ENCODE results near the gene MAPRE2.

The MAPRE2 gene

GRCh38 chr18:35179906-35180305 lies 138.7 kb downstream of the MAPRE2 start:
- Mint-ChIP-seq H3K27ac (no peak overlapping the region), H3K4me1 (no peaks in the 10 kb centered on the region)

GRCh38 chr18:35180455-35180854 lies 139.2 kb downstream of the MAPRE2 start:
- H3K36me3 Mint-ChIP-seq (ENCODE audit: low read depth) = no peaks in the 10 kb centered on the region
- no peaks in the 10 kb centered on the region for H3K27me3 Mint-ChIP-seq (ENCODE audit: low read depth)
- no peak overlapping the region for H3K4me3 Mint-ChIP-seq
- H3K27ac Mint-ChIP-seq = no peak overlapping the region
- H3K9me3 Mint-ChIP-seq = peaks cover 5% of the 10 kb centered on the region
- TF ChIP-seq CTCF (IDR thresholded peaks at IDR 0.05; ENCODE audit: unreplicated experiment in 3 of 3) = no peak
- no peaks in the 10 kb centered on the region for H3K4me1 Mint-ChIP-seq

More at GRCh38 chr18:35179906-35180305, 138.7 kb downstream of the MAPRE2 start:
- TF ChIP-seq CTCF (IDR thresholded peaks at IDR 0.05; ENCODE audit: unreplicated experiment in 3 of 3) = no peak
- no peak overlapping the region for H3K4me3 Mint-ChIP-seq
- H3K27me3 Mint-ChIP-seq (ENCODE audit: low read depth) = no peaks in the 10 kb centered on the region
- peaks cover 5% of the 10 kb centered on the region for H3K9me3 Mint-ChIP-seq
- H3K36me3 Mint-ChIP-seq (ENCODE audit: low read depth) = no peaks in the 10 kb centered on the region

- Mint-ChIP-seq H3K4me3 (no peak overlapping the region), H3K27ac (no peak overlapping the region), H3K4me1 (no peaks in the 10 kb centered on the region), H3K27me3 (ENCODE audit: low read depth) (no peaks in the 10 kb centered on the region), H3K36me3 (ENCODE audit: low read depth) (no peaks in the 10 kb centered on the region), H3K9me3 (no peaks in the 10 kb centered on the region)
- no peak for TF ChIP-seq CTCF (IDR thresholded peaks at IDR 0.05; ENCODE audit: unreplicated experiment in 3 of 3)
Measured at GRCh38 chr18:35182151-35182550, 140.9 kb downstream of the MAPRE2 start.

GRCh38 chr18:35183886-35184285 lies 142.7 kb downstream of the MAPRE2 start:
- H3K27me3 Mint-ChIP-seq (ENCODE audit: low read depth) = no peaks in the 10 kb centered on the region
- H3K4me3 Mint-ChIP-seq = no peak overlapping the region
- no peak overlapping the region for H3K27ac Mint-ChIP-seq
- TF ChIP-seq CTCF (IDR thresholded peaks at IDR 0.05; ENCODE audit: unreplicated experiment in 3 of 3) = no peak
- peaks cover 1% of the 10 kb centered on the region for H3K4me1 Mint-ChIP-seq
- no peaks in the 10 kb centered on the region for H3K9me3 Mint-ChIP-seq
- H3K36me3 Mint-ChIP-seq (ENCODE audit: low read depth) = no peaks in the 10 kb centered on the region

GRCh38 chr18:35185771-35186170 lies 144.6 kb downstream of the MAPRE2 start:
- Mint-ChIP-seq H3K4me1 (peaks cover 11% of the 10 kb centered on the region), H3K36me3 (ENCODE audit: low read depth) (no peaks in the 10 kb centered on the region), H3K27ac (no peak overlapping the region), H3K4me3 (no peak overlapping the region), H3K9me3 (no peaks in the 10 kb centered on the region), H3K27me3 (ENCODE audit: low read depth) (no peaks in the 10 kb centered on the region)
- TF ChIP-seq CTCF (IDR thresholded peaks at IDR 0.05; ENCODE audit: unreplicated experiment in 3 of 3) = no peak

GRCh38 chr18:35186291-35187034 lies 145.2 kb downstream of the MAPRE2 start:
- Mint-ChIP-seq H3K9me3 (no peaks in the 10 kb centered on the region), H3K4me1 (peaks cover 18% of the 10 kb centered on the region), H3K4me3 (no peak overlapping the region), H3K36me3 (ENCODE audit: low read depth) (no peaks in the 10 kb centered on the region), H3K27me3 (ENCODE audit: low read depth) (no peaks in the 10 kb centered on the region), H3K27ac (no peak overlapping the region)
- TF ChIP-seq CTCF (IDR thresholded peaks at IDR 0.05; ENCODE audit: unreplicated experiment in 3 of 3) = no peak
